Testis (tissue), 3 donors: Measurements from ENCODE around the gene LRRC7. TPM values are rescaled to one million over a fixed set of nuclear protein-coding genes. Genes with fewer than 3 reads are reported as not detected.

Experiments
- DNase-seq: peaks from one replicate; pipeline ENCODE4 v3.0.0-alpha.2; 2019
- H3K27ac ChIP-seq, 2 donors: fragments of 200-600 bp; sonication (generic); one replicate each; pipeline ENCODE4 v1.5.1; 2019
- H3K27me3 ChIP-seq: fragments of 200-600 bp; sonication (generic); one replicate; pipeline ENCODE4 v1.5.1; 2019
- H3K36me3 ChIP-seq: fragments of 200-600 bp; sonication (generic); one replicate; pipeline ENCODE4 v1.5.1; 2017; ENCODE audit warnings: low read depth; ENCODE audit errors: missing control alignments
- H3K4me1 ChIP-seq: fragments of 200-600 bp; sonication (generic); one replicate; pipeline ENCODE4 v1.5.1; 2019
- H3K4me3 ChIP-seq, 2 donors: fragments of 200-600 bp; sonication (generic); one replicate each; pipeline ENCODE4 v1.5.1; 2017 to 2019
- H3K9me3 ChIP-seq: fragments of 200-600 bp; sonication (generic); one replicate; pipeline ENCODE4 v1.5.1; 2017
- POLR2A ChIP-seq: fragments of 450-650 bp; IDR thresholded peaks from one replicate; pipeline ENCODE4 v1.6.1; 2017; ENCODE audit warnings: antibody characterized with exemption, mild to moderate bottlenecking, moderate library complexity
- WGBS, 2 donors: methylation state at CpG; one replicate each; pipeline ENCODE4 v1.1.5; 2018; 5-methylcytosine and 5-hydroxymethylcytosine counted together
- intact Hi-C: fragments of 100-400 bp; cut with DNase I; formaldehyde crosslinking; loops from one replicate; pipeline ENCODE4 v1.15.1; 2023; ENCODE audit warnings: low total_unique reads
- polyA plus RNA-seq: library from polyadenylated mRNA; stranded (reverse); fragments of 350-450 nt; fragmentation: Illumina TruSeq; extraction: RNeasy Lipid Tissue Mini Kit (QIAGEN cat#74804); gene quantifications from one replicate; pipeline ENCODE4 v1.2.3, GENCODE V29; 2014; ENCODE audit warnings: low read depth, low replicate concordance; ENCODE audit not compliant: insufficient read depth
- total RNA-seq, 2 donors: library from RNA; depleted of rRNA; stranded (reverse); fragments of >200 nt; gene quantifications; one replicate each; pipeline ENCODE4 v1.2.3, GENCODE V29; 2016
- TF ChIP-seq, protein P1 (sequence below), 3 experiments: fragments of 450-650 bp in 2 of 3; fragments of 200-600 bp in 1 of 3; sonication (generic) in 1 of 3; IDR thresholded peaks; one replicate each; pipeline ENCODE4 v1.5.1; 2016 to 2019; ENCODE audit warnings: antibody characterized with exemption in 3 of 3, mild to moderate bottlenecking in 2 of 3, moderate library complexity in 1 of 3

LRRC7 gene
- total and polyA plus RNA-seq, 3 donors from 2014 or later, result 5.2 to 8.0 (median 6.9) TPM

GRCh38 chr1:69523461-69523860 is 44.3 kb upstream of the LRRC7 start:
- intact Hi-C loops, result no loop called here
- Histone ChIP-seq H3K4me1 (no peaks in the 10 kb centered on the region), H3K9me3 (no peaks in the 10 kb centered on the region), H3K36me3 (no peaks in the 10 kb centered on the region), H3K27ac (no peak overlapping the region), H3K4me3 (no peak overlapping the region), H3K27me3 (no peaks in the 10 kb centered on the region)
- WGBS, 2 donors, result 77 to 82% methylated on average over 7 of the region's 7 CpGs
- DNase-seq, result no peak
- no peak for TF ChIP-seq POLR2A
- TF ChIP-seq, protein P1, sequence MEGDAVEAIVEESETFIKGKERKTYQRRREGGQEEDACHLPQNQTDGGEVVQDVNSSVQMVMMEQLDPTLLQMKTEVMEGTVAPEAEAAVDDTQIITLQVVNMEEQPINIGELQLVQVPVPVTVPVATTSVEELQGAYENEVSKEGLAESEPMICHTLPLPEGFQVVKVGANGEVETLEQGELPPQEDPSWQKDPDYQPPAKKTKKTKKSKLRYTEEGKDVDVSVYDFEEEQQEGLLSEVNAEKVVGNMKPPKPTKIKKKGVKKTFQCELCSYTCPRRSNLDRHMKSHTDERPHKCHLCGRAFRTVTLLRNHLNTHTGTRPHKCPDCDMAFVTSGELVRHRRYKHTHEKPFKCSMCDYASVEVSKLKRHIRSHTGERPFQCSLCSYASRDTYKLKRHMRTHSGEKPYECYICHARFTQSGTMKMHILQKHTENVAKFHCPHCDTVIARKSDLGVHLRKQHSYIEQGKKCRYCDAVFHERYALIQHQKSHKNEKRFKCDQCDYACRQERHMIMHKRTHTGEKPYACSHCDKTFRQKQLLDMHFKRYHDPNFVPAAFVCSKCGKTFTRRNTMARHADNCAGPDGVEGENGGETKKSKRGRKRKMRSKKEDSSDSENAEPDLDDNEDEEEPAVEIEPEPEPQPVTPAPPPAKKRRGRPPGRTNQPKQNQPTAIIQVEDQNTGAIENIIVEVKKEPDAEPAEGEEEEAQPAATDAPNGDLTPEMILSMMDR (IDR thresholded peaks at IDR 0.05), result no peak

GRCh38 chr1:69524015-69524414 is 43.7 kb upstream of the LRRC7 start:
- intact Hi-C loops, result no loop called here
- DNase-seq, result no peak
- no peaks in the 10 kb centered on the region for H3K36me3 ChIP-seq
- WGBS, 2 donors, result 86 to 89% methylated on average over 1 of the region's 1 CpG
- H3K4me3 ChIP-seq, result no peak overlapping the region
- no peaks in the 10 kb centered on the region for H3K4me1 ChIP-seq
- no peaks in the 10 kb centered on the region for H3K9me3 ChIP-seq
- H3K27ac ChIP-seq, result no peak overlapping the region
- TF ChIP-seq, protein P1 (IDR thresholded peaks at IDR 0.05), result no peak
- TF ChIP-seq POLR2A, result no peak
- no peaks in the 10 kb centered on the region for H3K27me3 ChIP-seq

DNA sequence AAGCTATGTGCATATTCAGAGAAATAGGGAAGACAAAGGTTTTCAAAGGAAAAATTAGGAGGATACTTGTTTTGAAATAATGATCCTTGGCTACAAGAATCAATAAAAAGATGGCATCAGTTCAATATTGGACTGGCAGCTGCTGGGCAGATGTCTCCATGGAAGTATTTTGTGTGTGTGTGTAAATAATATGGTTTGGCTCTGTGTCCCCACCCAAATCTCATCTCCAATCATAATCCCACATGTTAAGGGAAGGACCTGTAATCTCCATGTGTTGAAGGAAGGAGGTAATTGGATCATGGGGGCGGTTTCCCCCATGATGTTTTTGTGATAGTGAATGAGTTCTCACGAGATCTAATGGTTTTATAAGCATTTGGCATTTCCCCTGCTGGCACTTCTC is 40.4 kb upstream of the LRRC7 start:
- no peak for DNase-seq
- Histone ChIP-seq H3K9me3 (no peaks in the 10 kb centered on the region), H3K4me3 (no peak overlapping the region), H3K27ac (no peak overlapping the region), H3K4me1 (no peaks in the 10 kb centered on the region), H3K27me3 (no peaks in the 10 kb centered on the region), H3K36me3 (no peaks in the 10 kb centered on the region)
- no peak for TF ChIP-seq POLR2A
- TF ChIP-seq, protein P1 (IDR thresholded peaks at IDR 0.05), result no peak
- WGBS, 2 donors, result 77 to 83% methylated on average over 2 of the region's 2 CpGs
- intact Hi-C loops, result no loop called here

DNA sequence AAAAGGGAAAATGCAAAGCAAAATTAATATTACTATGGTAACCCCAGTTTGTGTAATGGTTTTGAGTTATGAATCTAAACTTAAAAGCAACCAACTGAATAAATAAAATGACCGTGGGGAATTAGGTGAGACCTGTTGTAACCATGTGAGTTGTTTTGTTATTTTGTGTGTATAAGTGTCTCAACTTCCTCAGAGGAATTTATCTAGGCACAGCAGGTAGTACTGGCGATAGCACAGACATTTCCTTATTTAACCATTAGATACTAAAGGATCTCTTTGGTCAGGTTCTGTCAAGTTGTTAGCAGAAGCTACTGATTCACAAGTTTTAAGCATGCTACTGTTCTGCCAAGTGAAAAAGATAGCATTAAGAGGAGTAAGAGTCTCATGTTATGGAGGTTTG is 39.3 kb upstream of the LRRC7 start:
- H3K27me3 ChIP-seq, result no peaks in the 10 kb centered on the region
- 79 to 86% methylated on average over 2 of the region's 2 CpGs for WGBS, 2 donors
- no peak overlapping the region for H3K4me3 ChIP-seq
- TF ChIP-seq, protein P1 (IDR thresholded peaks at IDR 0.05), result no peak
- no peak for TF ChIP-seq POLR2A
- no peaks in the 10 kb centered on the region for H3K9me3 ChIP-seq
- no peak for DNase-seq
- intact Hi-C loops, result loop anchor here (2.0 kb wide), 1 partner anchor 40 kb away; no protein-coding TSS in a partner anchor
- no peaks in the 10 kb centered on the region for H3K4me1 ChIP-seq
- no peak overlapping the region for H3K27ac ChIP-seq
- H3K36me3 ChIP-seq, result no peaks in the 10 kb centered on the region

GRCh38 chr1:69533343-69533742 is 34.4 kb upstream of the LRRC7 start:
- H3K4me3 ChIP-seq, result no peak overlapping the region
- intact Hi-C loops, result no loop called here
- no peak for TF ChIP-seq POLR2A
- TF ChIP-seq, protein P1 (IDR thresholded peaks at IDR 0.05), result no peak
- no peak overlapping the region for H3K27ac ChIP-seq
- no peak for DNase-seq
- H3K9me3 ChIP-seq, result no peaks in the 10 kb centered on the region
- no peaks in the 10 kb centered on the region for H3K27me3 ChIP-seq
- no peaks in the 10 kb centered on the region for H3K36me3 ChIP-seq
- WGBS, 2 donors, result 84 to 96% methylated on average over 1 of the region's 1 CpG
- no peaks in the 10 kb centered on the region for H3K4me1 ChIP-seq
